Left renal cortex interstitium (tissue), 4 donors: ENCODE measurements around the gene CPT1C. TPM values are rescaled to one million over a fixed set of nuclear protein-coding genes. Genes with fewer than 3 reads are reported as not detected.
"Not testable (repeated sequence)": the region's sequence is repeated elsewhere in the genome, so short reads cannot be mapped to it uniquely, and the experiment has no call there.

ENCODE experiments used
- DNase-seq, 4 donors: peaks; one replicate each; pipeline ENCODE4 v3.0.0-alpha.2; 2013; ENCODE audit warnings: low read depth in 4 of 4, low spot score in 2 of 4, missing footprints in 1 of 4
- polyA plus RNA-seq, 4 donors: library from polyadenylated mRNA; unstranded; fragments of 120-200 nt; gene quantifications; one replicate each; pipeline ENCODE4 v1.2.1, GENCODE V29; 2013; ENCODE audit not compliant: insufficient read length in 4 of 4

CPT1C gene
- polyA plus RNA-seq, 4 donors, result 10.0 to 13.1 (median 11.3) TPM

GRCh38 chr19:49696865-49697264, 5.9 kb downstream of the CPT1C start:
- no peak for DNase-seq

- DNase-seq, result no peak
These were observed 8.4 kb downstream of the CPT1C start for GRCh38 chr19:49699364-49699763.

- DNase-seq, result no peak
These were observed 9.6 kb downstream of the CPT1C start for GRCh38 chr19:49700563-49700962.

GRCh38 chr19:49701271-49701786, 10.4 kb downstream of the CPT1C start:
- no peak for DNase-seq

DNA sequence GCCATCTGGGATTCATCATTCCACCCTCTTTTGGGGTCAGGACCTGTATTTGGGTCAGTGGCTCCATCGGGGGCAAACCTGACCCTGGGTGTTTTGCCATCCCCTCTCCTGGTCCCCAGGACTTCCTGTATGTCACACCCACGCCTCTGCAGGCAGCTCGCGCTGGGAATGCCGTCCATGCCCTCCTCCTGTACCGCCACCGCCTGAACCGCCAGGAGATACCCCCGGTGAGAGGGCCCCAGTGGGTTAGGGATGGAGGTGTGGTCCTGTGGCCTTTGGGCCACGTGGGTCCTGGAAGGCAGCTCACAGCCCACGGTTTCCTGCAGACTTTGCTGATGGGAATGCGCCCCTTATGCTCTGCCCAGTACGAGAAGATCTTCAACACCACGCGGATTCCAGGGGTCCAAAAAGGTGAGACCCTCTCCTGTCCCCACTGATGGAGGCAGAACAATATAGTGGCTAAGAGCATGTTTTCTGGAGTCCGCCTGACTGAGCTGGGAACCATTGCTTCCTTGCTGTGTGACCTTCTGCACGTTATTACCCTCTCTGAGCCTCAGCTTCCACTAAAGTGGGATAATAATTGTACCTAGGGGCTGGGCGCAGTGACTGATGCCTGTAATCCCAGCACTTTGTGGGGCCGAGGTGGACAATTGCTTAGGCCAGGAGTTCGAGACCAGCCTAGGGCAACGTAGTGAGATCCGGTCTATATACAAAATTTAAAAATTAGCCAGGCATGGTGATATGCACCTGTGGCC, 14.1 kb downstream of the CPT1C start:
- no peak for DNase-seq

- no peak for DNase-seq
These were observed 15.0 kb downstream of the CPT1C start for GRCh38 chr19:49705919-49706318.

DNA sequence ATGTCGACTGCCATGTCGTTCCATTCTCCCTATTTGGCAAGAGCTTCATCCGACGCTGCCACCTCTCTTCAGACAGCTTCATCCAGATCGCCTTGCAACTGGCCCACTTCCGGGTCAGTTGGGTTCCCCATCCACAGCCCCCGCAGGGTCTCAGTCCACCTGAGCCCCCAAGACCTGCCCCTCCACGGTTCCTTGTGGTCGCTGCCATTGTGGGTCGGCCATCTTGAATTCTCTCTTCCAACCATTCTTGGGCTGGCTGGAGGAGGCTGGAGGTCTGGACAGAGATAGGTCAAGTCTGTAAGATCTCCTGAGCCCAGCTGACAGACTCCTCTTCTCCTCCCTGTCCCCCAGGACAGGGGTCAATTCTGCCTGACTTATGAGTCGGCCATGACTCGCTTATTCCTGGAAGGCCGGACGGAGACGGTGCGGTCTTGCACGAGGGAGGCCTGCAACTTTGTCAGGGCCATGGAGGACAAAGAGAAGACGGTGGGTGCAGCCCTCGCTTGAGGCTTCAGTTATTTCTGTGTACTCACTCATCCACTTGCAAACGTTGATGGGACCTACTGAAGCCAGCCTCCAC, 19.5 kb downstream of the CPT1C start:
- DNase-seq, result no peak

DNA sequence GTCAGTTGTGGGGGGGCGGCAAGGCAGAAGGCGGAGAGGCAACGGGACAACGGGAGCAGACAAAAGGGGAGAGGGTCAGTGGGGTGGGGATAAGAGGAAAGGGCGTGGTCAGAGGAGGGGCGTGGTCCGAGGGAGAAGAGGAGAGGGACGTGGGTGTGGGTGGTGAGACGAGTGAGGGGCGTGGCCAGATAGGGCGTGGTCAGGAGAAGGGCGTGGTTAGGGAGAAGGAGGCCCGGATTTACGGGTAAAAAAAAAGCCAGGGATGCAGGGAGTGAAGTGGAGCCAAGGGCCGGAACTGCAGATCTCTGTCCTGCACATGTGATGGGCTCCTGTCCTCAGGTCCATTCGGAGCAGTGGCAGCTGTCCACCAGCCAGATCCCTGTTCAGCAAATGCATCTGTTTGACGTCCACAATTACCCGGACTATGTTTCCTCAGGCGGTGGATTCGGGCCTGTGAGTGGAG, 21.5 kb downstream of the CPT1C start:
- no peak for DNase-seq

DNA sequence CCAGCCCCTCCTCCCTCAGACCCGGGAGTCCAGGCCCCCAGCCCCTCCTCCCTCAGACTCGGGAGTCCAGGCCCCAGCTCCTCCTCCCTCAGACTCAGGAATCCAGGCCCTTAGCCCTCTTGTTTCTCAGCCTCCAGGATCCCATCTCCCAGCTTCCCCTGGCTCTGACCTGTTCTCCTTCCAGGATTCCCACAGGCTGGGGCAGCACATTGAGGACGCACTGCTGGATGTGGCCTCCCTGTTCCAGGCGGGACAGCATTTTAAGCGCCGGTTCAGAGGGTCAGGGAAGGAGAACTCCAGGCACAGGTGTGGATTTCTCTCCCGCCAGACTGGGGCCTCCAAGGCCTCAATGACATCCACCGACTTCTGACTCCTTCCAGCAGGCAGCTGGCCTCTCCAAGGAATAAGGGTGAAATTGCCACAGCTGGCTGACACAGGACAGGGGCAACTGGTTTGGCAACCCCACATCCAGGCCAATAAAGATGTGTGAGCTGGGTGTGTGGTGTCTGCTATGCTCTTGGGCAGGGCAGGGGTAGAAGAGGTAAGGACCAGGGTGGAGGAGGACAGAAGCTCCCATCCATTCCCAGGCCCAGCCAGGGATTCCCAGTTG, 22.4 kb downstream of the CPT1C start:
- DNase-seq, result no peak

DNA sequence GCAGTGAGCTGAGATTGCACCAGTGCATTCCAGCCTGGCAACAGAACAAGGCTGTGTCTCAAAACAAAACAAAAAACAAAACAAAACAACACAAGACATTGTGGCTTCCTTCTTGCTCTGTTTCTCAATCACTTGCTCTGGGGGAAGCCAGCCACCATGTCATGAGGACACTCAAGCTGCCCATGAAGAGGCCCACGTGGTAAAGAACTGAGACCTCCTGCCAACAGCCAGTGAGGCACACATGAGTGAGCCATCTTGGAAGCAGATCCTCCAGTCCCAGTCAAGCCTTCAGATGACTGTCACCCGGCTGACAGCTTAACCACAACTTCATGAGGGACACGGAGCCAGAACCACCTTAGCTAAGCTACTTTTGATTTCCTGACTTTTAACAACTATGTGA, 25.2 kb downstream of the CPT1C start:
- no peak for DNase-seq

DNA sequence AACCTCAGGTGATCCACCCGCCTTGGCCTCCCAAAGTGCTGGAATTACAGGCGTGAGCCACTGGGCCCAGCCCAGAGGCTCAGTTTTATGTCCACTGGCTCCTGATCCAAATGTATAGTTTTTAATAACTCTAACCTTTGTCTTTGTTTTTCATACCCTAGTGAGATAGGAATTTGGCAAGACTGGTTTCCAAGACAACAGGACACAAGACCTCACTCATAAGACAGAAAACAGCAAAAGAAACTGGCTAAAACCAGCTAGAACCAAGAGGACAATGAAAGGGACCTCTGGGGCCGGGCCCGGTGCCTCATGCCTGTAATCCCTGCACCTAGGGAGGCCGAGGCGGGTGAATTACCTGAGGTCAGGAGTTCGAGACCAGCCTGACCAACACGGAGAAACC, 27.6 kb downstream of the CPT1C start:
- DNase-seq, result no peak

- DNase-seq, result no peak
These were observed 28.1 kb downstream of the CPT1C start for GRCh38 chr19:49718991-49719390.

DNA sequence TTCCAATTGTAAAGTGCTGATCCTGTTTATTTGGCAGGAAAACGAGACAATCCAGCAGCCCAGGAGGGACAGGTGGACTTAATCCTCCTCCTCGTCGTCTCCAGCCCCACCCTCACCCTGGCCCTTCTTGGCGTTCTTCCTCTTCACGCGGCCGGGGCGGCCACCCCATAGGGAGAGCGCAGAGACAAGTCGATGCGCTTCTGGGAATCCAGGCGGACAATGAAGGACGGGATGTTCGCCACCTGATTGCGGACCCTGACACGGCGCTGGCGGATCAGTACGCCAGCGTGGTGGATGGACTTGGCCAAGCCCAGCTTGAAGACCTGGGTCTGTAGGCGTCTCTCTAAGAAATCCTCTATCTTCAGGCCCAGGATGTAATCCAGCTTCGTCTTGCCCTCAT, 28.5 kb downstream of the CPT1C start:
- not testable (repeated sequence) for DNase-seq

DNA sequence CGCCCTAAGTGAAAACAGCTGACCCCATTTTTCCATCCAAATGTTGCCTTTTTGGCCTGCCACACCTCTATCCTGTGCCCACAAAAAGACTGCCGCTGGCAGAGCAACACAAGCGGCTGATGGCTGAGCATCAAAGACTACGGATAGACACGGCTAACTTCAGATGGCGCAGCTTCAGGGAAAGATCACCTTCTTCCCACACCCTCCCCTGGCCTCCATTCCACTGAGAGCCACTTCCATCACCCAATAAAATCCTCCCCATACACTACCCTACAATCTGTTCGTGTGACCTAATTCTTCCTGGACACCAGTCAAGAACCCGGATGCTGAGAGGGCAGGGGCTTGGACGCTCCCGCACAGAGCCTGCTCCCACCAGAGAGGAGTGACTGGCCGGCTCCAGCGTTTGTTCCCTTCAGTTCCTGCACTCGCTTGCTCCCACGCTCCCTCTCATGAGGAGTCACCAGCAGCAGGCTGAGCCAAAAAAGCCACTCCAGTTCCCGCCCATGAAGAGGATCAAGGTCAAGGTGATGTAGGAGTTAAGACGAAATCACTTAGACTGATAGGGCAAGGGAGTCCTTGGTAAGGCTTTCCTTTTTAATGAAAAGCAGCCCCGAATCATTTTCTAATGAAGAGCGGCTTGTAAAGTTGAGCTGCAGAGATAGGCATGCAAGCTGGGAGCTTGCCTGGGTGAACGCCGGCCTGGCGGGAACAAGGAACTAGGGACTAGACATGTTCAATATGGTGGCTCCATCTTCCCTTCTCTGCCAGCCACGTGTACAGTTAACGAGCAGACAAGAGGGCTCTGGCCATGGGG, 36.5 kb downstream of the CPT1C start:
- DNase-seq, result peak in 1 of 4 donors; percentile 12

DNA sequence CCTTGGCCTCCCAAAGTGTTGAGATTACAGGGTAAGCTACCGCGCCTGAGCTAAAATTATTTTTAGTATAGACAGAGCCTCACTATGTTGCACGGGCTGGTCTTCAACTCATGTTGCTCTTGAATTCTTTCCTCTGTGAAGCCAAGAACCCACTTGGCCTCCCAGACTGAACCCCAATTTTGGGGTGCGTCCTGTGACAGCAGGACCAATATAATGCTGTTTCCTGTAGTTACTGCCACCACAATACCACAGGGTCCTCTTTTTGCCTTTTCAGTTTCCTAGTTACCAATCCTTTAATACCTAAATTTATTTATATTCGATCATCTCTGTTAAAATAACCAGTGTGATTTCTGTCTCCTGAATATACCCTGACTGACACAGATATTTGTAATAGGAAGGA, 39.2 kb downstream of the CPT1C start:
- DNase-seq, result no peak

DNA sequence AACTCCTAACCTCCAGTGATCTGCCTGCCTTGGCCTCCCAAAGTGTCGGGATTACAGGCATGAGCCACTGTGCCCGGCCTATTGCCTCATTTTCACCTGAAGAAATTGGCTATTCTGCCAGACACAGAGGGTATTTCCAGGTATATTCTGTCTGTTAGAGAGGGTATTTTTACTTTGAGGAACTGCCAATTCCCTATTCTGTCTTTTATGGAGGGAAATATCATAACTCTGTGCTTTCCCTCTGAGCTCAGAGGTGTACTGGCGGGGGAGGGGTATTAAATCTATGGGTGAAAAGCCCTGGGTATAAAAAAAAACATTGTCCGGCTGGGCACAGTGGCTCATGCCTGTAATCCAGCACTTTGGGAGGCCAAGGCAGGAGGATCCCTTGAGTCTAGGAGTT, 47.4 kb downstream of the CPT1C start:
- no peak for DNase-seq

GRCh38 chr19:49739098-49739497, 48.2 kb downstream of the CPT1C start:
- DNase-seq, result no peak

DNA sequence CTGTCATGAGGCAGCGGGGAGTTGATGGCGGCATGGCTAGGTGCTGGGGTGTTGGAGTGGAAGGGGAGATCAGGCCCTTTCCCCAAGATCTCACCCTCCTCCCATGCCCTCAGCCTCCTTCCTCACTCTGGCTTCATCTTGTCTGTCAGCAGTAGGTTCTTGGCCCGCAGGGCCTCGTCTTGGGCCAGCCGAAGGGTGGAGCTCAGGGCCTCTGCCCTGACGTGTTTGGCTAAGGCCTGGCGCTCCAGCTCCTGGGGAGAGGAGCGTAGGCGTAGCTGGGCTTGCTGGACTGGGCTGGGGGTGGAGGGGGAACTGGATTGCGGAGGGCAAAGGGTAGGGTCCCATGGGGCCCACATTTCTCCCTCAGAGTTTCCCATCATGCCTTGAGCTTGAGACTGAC, 49.0 kb downstream of the CPT1C start:
- DNase-seq, result no peak

DNA sequence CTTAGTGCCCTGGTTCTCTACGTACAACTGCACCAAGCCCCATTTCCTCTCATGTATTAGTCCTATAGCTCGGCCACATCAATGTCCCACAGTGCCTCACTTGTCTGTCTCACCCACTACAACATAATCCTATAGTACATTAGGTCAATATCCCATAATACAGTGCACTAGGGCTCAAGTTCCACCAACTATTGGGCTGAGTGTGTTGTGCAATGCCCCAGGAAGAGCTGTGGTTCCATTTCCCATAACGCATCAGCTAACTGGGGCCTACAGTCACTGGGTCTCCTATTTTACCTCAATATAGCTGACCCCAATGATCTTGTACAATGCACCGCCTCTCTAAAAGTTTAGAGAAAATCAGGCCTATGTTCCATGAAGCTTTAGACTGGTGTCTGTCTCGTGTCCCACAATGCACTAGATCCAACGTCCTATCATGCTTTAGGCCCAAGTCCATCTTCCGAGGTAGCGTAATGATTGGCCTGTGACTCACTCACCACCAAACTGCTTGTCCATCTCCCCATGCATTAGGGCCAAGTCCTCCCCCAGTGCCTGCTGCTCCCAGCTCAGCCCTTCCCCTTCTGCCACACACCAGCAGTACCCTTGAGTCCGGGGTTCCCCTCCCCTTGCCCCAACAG, 50.4 kb downstream of the CPT1C start:
- DNase-seq, result no peak

DNA sequence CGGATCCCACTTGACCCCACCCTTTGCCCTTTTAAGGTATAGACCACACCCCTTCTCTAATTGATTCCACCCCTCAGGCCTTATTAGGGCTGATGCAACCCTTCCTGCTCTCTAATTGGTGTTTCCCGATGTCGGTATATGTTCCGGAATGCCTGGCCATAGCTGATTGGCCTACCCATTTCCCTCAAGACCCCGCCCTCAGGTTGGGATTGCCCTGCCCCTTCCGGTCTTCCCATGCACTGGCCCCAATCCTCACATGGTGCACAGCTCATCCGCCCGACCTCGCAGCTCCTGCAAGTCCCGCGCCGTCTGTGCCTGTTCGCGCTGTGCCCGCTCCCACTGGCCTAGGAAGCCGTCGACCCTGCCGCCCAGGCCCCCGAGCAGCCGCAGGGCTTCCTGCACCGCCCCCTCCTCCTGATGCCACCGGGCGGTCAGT, 54.0 kb downstream of the CPT1C start:
- no peak for DNase-seq
